Stimulated activated CD4-positive, alpha-beta T cell treated with anti-CD3 and anti-CD28 coated beads, TNF-alpha, amount 100 ng/mL, for 24 hours (primary cell): ENCODE measurements around the gene LRRC34.

Experiments
- DNase-seq, 3 experiments: peaks; one replicate each; pipeline ENCODE4 v3.0.0-alpha.2; 2020; ENCODE audit warnings: low read depth in 3 of 3

The LRRC34 gene

GRCh38 chr3:169812332-169813235 is at the start of gene LRRC34, which contains the start of gene LRRIQ4:
Gene LRRC34, minus strand, starts transcription at chr3:169812904. Its CDS starts 356 bp downstream, at chr3:169812548.
Gene LRRIQ4, plus strand, starts transcription at chr3:169812870. Its CDS starts 9,052 bp downstream, at chr3:169821922.
- peak; percentile 34 to 75 (median 42) for DNase-seq

GRCh38 chr3:169861871-169862270 is 49.2 kb upstream of the LRRC34 start:
- DNase-seq, result no peak

- no peak for DNase-seq
Measured at GRCh38 chr3:169857811-169858210, 45.1 kb upstream of the LRRC34 start.

GRCh38 chr3:169855514-169855913 is 42.8 kb upstream of the LRRC34 start:
- DNase-seq, result no peak

GRCh38 chr3:169850618-169851017 is 37.9 kb upstream of the LRRC34 start:
- DNase-seq, result no peak

- DNase-seq, result no peak
Measured at GRCh38 chr3:169848741-169849140, 36.0 kb upstream of the LRRC34 start.

GRCh38 chr3:169847896-169848295 is 35.2 kb upstream of the LRRC34 start:
- no peak for DNase-seq

- DNase-seq, result no peak
Measured at GRCh38 chr3:169846458-169847193, 33.9 kb upstream of the LRRC34 start.

GRCh38 chr3:169842960-169843359 is 30.3 kb upstream of the LRRC34 start:
- DNase-seq, result no peak

- DNase-seq, result no peak
Measured at GRCh38 chr3:169841171-169841570, 28.5 kb upstream of the LRRC34 start.

- no peak for DNase-seq
Measured at GRCh38 chr3:169838511-169839030, 25.9 kb upstream of the LRRC34 start.

GRCh38 chr3:169836942-169837275 is 24.2 kb upstream of the LRRC34 start:
- no peak for DNase-seq

GRCh38 chr3:169836078-169836941 is 23.6 kb upstream of the LRRC34 start:
- no peak for DNase-seq

GRCh38 chr3:169835533-169835932 is 22.8 kb upstream of the LRRC34 start:
- DNase-seq, result no peak

- no peak for DNase-seq
Measured at GRCh38 chr3:169827712-169828111, 15.0 kb upstream of the LRRC34 start.

- no peak for DNase-seq
Measured at GRCh38 chr3:169825316-169825715, 12.6 kb upstream of the LRRC34 start.

- DNase-seq, result no peak
Measured at GRCh38 chr3:169822983-169823382, 10.3 kb upstream of the LRRC34 start.

- no peak for DNase-seq
Measured at GRCh38 chr3:169822540-169822939, 9.8 kb upstream of the LRRC34 start.

GRCh38 chr3:169822091-169822490 is 9.4 kb upstream of the LRRC34 start:
- DNase-seq, result no peak

- DNase-seq, result no peak
Measured at GRCh38 chr3:169818316-169818715, 5.6 kb upstream of the LRRC34 start.

GRCh38 chr3:169815590-169816150 is 3.0 kb upstream of the LRRC34 start:
- no peak for DNase-seq
